Stimulated activated CD4-positive, alpha-beta T cell treated with anti-CD3 and anti-CD28 coated beads, Interleukin-2, amount 100 ng/mL, for 24 hours (primary cell): ENCODE data around the gene EIF3C.
"Not testable (repeated sequence)": the region's sequence is repeated elsewhere in the genome, so short reads cannot be mapped to it uniquely, and the experiment has no call there.

Source experiments
- DNase-seq, 2 donors: peaks; one replicate each; pipeline ENCODE4 v3.0.0-alpha.2; 2020

Gene EIF3C

DNA sequence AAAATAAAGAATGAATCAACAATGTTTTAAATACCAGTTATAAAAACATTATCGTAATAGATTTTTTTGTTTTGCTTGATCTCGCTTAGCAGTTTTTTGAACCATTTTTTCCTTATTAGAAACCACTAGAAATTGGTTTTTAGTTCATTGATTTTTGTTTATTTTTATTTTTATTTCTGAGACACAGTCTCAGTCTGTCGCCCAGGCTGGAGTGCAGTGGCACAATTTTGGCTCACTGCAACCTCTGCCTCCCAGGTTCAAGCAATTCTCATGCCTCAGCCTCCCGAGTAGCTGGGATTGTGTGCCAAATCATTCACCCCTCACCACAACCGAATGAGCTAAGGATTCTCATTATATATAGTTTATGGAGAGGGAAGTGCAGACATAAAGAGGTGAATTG, 40.2 kb downstream of the EIF3C start, which contains the start of gene NPIPB9:
NPIPB9 (plus strand) TSS at position 301 of the 400 bp plus-strand sequence.
- DNase-seq, result not testable (repeated sequence)

DNA sequence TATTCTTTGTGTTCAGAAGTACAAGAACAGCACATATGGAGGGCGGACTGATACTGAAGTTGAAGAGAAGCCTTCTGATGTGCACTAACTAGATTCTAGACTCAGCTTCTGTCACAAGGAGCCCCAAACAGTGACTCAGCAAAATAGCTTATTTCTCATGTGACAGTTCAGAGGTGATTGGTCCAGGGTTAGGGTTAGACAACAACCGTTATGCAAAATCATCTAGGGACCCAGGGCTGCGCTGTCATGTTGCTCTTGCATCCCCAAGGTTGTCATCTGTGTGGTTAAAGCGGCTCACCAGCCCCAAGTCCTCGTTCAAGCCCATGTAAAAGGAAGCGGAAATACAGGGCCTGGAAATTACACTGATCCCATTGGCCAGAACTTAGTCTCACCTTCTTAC, 70.4 kb downstream of the EIF3C start:
- not testable (repeated sequence) for DNase-seq

DNA sequence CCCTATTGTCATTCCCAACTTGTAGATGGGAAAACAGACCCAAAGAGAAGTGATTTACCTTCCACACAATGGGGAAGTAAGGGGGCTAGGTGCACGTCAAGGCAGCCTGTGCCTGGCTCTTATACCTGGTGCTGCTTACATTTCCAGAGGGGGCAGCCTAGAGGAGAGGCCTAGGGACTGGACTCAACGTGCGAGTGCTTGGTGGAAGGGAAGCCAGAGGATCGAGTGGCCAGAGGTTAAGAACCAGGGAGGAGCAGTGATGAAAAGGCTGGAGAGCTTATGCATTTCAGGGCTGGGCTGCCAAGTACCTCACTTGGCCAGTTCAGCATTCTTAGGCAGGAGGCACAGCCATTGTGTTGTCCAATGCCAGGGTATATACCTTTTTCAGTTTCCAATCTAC, 71.1 kb downstream of the EIF3C start:
- DNase-seq, result not testable (repeated sequence)
